GM20000 (cell line): ENCODE data around the gene OR10V1.
"Not testable (repeated sequence)": the region's sequence is repeated elsewhere in the genome, so short reads cannot be mapped to it uniquely, and the experiment has no call there.

Source experiments
- DNase-seq: peaks from one replicate; pipeline ENCODE4 v3.0.0; 2012; ENCODE audit warnings: low spot score
- CTCF ChIP-seq: IDR thresholded peaks from 2 replicates; pipeline ENCODE4 v1.5.1; 2012; ENCODE audit warnings: mild to moderate bottlenecking, control low read depth; ENCODE audit errors: extremely low read depth, missing control alignments

OR10V1 gene

GRCh38 chr11:59692915-59693314 lies 20.7 kb downstream of the OR10V1 start:
- TF ChIP-seq CTCF, result no peak
- DNase-seq, result no peak

- no peak for DNase-seq
- TF ChIP-seq CTCF, result no peak
Measured at GRCh38 chr11:59691156-59691555, 22.5 kb downstream of the OR10V1 start.

DNA sequence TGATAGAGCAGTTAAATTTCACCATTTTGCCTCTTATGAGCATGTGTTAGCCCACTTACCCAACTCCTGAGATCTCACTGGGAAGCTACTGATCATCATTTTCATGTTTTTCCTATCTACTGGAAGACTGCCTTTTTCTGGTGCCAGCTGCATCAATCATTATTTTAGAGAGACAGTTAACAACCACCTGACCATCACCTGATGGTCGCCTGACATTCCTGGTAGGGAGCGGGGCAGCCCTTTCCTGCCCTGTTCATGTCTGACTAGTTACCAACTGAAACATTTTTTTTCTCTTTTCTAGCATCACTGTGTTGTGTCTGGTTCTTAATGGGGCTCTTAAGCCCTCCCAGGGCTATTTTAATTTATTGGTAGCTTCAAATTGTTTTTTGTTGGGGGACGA lies 24.6 kb downstream of the OR10V1 start:
- DNase-seq, result no peak
- TF ChIP-seq CTCF, result no peak

DNA sequence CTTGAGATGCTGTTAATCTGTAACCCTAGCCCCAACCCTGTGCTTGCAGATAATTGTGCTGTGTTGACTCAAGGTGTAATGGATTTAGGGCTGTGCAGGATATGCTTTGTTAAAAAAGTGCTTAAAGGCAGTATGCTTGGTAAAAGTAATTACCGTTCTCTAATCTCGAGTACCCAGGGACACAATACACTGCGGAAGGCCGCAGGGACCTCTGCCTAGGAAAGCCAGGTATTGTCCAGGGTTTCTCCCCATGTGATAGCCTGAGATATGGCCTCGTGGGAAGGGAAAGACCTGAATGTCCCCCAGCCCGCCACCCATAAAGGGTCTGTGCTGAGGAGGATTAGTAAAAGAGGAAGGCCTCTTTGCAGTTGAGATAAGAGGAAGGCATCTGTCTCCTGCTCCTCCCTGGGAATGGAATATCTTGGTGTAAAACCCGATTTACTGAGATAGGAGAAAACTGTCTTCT lies 32.4 kb downstream of the OR10V1 start:
- DNase-seq, result not testable (repeated sequence)

GRCh38 chr11:59680287-59681154 lies 33.1 kb downstream of the OR10V1 start:
- peak; percentile 86 for TF ChIP-seq CTCF
- DNase-seq, result peak; percentile 69

DNA sequence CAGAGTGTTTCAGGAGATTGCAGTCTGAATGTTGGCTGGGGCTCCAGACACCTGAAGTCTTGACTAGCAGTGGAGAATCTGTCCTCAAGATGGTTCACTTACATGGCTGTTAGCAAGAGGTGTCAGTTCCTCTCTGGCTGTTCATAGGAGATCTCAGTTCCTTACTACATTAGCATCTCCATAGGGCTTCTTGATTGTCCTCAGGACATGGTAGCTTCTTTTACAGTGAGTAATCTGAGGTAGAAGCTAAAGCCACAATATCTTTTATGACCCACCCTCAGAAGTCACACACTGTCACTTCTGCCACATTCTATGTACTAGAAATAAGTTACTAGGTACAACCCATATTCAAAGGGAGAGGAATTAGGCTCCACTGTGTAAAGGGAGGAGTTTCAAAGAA lies 34.3 kb downstream of the OR10V1 start:
- TF ChIP-seq CTCF, result no peak

GRCh38 chr11:59678813-59679165 lies 34.9 kb downstream of the OR10V1 start:
- no peak for TF ChIP-seq CTCF
- no peak for DNase-seq

More for the DNA sequence above, 34.3 kb downstream of the OR10V1 start:
- DNase-seq, result no peak
